Fibroblast of villous mesenchyme (primary cell): ENCODE results near the gene SRC. TPM values are rescaled to one million over a fixed set of nuclear protein-coding genes. Genes with fewer than 3 reads are reported as not detected.

Experiments used
- DNase-seq: peaks from one replicate; pipeline ENCODE4 v3.0.0-alpha.2; 2010; ENCODE audit warnings: low read depth
- H3K4me3 ChIP-seq: 2 replicates; pipeline ENCODE4 v1.5.1; 2011; ENCODE audit warnings: low read depth, mild to moderate bottlenecking, low read length
- total RNA-seq: library from RNA; depleted of rRNA; stranded (reverse); fragments of >200 nt; gene quantifications from 2 replicates; pipeline ENCODE4 v1.2.3, GENCODE V29; 2012
- TF ChIP-seq, protein P1 (sequence below): IDR thresholded peaks from 2 replicates; pipeline ENCODE4 v1.5.1; 2012; ENCODE audit warnings: low read depth, mild to moderate bottlenecking, low read length; ENCODE audit not compliant: insufficient read depth

SRC gene
- total RNA-seq, 1 donor, result 20.3 TPM

DNA sequence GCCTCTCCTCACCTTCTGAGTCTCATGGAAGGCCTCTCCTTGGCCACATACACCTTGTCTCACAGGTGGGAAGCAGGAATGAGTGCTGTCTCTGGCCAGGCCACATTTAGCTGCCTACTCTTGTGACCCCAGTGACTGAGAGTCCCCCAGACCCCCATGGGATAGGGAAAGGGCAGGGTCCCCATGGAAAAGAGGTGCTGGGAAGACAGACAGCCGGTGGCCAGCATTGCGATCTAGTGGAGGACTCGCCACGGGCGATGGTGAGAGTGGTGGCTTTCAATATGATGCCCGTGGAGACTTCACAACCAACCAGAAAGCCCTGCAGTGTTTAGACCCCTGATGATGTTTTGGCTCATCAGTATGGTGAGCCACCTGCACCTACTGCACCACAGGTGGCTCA lies 36.6 kb upstream of the SRC start:
- no peak for DNase-seq
- TF ChIP-seq, protein P1, sequence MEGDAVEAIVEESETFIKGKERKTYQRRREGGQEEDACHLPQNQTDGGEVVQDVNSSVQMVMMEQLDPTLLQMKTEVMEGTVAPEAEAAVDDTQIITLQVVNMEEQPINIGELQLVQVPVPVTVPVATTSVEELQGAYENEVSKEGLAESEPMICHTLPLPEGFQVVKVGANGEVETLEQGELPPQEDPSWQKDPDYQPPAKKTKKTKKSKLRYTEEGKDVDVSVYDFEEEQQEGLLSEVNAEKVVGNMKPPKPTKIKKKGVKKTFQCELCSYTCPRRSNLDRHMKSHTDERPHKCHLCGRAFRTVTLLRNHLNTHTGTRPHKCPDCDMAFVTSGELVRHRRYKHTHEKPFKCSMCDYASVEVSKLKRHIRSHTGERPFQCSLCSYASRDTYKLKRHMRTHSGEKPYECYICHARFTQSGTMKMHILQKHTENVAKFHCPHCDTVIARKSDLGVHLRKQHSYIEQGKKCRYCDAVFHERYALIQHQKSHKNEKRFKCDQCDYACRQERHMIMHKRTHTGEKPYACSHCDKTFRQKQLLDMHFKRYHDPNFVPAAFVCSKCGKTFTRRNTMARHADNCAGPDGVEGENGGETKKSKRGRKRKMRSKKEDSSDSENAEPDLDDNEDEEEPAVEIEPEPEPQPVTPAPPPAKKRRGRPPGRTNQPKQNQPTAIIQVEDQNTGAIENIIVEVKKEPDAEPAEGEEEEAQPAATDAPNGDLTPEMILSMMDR, result no peak
- no peak overlapping the region for H3K4me3 ChIP-seq

DNA sequence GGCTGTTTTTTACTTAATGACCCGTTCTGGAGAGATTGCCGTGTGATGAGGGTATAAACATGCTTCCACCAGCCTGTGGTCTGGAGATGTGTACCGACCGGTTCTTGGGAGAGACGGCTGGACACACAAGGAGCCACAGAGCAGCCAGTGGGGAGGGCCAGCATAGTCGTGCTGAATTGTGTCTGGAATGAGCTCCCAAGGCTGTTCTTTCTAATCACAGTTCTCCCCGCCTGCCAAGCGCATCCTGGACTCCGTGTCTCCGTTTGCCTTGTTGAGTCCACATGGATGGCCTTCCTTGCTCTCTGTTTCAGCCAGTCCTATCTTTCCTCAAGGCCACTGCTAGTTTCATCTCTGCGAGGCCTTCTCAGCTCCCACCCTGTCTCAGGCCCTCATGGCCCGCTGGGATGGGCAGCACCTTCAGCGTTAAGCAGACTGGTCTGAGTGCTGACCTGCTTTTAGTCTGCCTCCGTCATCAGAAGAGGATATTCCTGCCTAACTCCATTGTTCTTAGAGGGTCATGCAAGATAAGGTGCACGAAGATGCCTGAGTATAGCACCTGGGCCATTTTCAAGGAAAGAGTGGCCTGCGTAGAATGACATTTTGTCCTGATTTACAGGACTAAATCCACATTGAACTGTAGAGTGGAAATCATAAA lies 35.9 kb upstream of the SRC start:
- TF ChIP-seq, protein P1, result no peak
- DNase-seq, result no peak
- no peak overlapping the region for H3K4me3 ChIP-seq

- DNase-seq, result no peak
- TF ChIP-seq, protein P1, result no peak
- H3K4me3 ChIP-seq, result no peak overlapping the region
Observed at GRCh38 chr20:37310951-37311350, 35.0 kb upstream of the SRC start.

DNA sequence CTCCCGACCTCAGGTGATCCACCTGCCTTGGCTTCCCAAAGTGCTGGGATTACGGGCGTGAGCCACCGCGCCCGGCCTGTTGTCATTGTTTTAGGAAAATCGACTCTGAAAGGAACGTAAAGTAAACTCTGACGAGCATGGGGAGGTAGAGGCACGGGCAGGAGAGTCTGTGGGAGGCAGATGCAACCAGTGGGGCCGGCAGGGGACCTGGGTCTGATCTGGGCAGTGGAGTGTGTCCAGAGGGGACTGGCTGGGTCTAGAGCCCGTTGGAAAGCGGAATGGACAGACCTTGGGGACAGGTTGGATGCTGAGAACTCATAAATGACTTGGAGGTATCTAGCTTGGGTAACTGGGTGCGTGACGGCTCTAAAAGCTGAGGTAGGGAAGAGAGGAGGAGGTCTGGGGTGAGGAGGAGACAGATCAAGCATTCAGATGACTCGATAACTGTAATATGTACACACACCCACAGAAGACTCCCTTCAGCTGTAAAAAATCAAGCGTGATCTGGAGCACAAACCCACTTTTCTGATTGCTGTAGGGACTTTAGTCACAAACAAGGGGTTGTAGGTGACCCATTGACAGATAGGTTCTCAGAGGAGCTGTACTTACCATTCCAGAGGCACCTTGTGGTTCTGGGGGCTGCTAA lies 34.1 kb upstream of the SRC start:
- DNase-seq, result peak; percentile 57
- H3K4me3 ChIP-seq, result no peak overlapping the region

DNA sequence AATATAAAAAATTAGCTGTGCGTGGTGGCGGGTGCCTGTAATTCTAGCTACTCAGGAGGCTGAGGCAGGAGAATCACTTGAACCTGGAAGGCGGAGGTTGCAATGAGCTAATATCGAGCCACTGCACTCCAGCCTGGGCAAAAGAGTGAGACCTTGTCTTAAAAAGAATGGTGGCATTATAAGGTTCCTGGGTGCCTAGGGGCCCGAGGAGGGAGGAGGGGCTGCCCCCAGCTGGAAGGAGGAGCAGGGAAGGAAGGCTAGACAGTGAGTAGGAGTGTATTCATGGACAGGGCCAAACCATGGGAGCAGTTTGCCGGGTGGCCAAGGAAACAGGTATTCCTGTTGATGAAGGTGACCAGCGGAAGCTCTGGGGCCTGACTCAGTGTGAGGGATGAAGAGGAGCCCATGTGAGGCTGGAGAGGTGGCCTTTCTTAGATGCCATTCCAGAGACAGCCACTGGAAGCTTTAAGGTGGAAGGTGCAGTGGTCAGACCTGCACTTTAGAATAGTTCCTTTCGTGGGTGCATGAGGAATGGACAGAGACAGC lies 32.3 kb upstream of the SRC start:
- DNase-seq, result no peak
- H3K4me3 ChIP-seq, result no peak overlapping the region
- TF ChIP-seq, protein P1, result no peak

More for the DNA sequence above, 34.1 kb upstream of the SRC start:
- TF ChIP-seq, protein P1, result no peak

DNA sequence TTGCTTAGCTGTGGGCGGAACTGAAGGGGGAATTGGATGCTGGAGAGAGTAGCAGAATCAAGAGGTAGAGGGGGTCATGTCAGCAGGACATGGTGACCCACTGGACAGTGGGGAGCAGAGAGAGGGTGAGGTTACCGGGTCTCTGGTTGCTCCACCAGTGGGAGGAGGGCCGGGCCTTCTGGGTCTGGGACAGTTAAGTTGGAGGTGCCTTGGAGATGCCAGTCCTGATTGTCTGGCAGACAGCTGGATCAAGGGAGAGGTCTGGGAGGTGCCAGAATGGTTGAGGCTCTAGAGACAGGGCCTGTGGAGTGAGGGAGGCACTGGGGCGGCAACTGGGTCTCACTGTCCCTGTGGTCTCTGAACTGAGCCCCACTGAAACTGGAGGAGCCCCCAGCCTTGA lies 31.8 kb upstream of the SRC start:
- H3K4me3 ChIP-seq, result no peak overlapping the region
- DNase-seq, result no peak
- TF ChIP-seq, protein P1, result no peak
